Loucy (cell line): Measurements from ENCODE around the gene MAP4K3.
"Not testable (repeated sequence)": the region's sequence is repeated elsewhere in the genome, so short reads cannot be mapped to it uniquely, and the experiment has no call there.

ENCODE experiments used
- CTCF ChIP-seq: fragments of 200-600 bp; sonication (generic); conservative IDR thresholded peaks from 2 replicates; pipeline ENCODE4 v1.5.1; 2014; ENCODE audit warnings: mild to moderate bottlenecking, antibody characterized with exemption, low read length
- EZH2phosphoT487 ChIP-seq: fragments of 200-600 bp; IDR thresholded peaks from 2 replicates; pipeline ENCODE4 v1.6.1; 2018; ENCODE audit warnings: antibody characterized with exemption, mild to moderate bottlenecking, moderate library complexity, borderline replicate concordance

DNA sequence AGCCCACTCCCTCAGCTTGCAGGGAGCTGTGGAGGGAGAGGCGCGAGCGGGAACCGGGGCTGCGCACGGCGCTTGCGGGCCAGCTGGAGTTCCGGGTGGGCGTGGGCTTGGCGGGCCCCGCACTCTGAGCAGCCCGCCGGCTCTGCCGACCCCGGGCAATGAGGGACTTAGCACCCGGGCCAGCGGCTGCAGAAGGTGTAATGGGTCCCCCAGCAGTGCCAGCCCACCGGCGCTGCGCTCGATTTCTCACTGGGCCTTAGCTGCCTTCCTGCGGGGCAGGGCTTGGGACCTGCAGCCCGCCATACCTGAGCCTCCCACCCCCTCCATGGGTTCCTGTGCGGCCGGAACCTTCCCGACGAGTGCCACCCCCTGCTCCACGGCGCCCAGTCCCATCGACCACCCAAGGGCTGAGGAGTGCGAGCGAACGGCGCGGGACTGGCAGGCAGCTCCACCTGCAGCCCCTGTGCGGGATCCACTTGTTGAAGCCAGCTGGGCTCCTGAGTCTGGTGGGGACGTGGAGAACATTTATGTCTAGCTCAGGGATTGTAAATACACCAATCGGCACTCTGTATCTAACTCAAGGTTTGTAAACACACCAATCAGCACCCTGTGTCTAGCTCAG is 192.7 kb downstream of the MAP4K3 start:
- TF ChIP-seq CTCF, EZH2phosphoT487: not testable (repeated sequence)
